Measurements from ENCODE around the gene SASH3. TPM values are rescaled to one million over a fixed set of nuclear protein-coding genes. Genes with fewer than 3 reads are reported as not detected.

Gene SASH3
- not detected in 2 replicates for total RNA-seq

GRCh38 chrX:129779747-129780146, at the start of gene SASH3:
TSS of gene SASH3 (plus strand) at chrX:129779949. CDS start at chrX:129780098, 149 bp downstream.

GRCh38 chrX:129738466-129739308, 41.1 kb upstream of the SASH3 start, which contains the start of gene XPNPEP2:
TSS of gene XPNPEP2 (plus strand) at chrX:129738979. CDS start at chrX:129739214, 235 bp downstream.

DNA sequence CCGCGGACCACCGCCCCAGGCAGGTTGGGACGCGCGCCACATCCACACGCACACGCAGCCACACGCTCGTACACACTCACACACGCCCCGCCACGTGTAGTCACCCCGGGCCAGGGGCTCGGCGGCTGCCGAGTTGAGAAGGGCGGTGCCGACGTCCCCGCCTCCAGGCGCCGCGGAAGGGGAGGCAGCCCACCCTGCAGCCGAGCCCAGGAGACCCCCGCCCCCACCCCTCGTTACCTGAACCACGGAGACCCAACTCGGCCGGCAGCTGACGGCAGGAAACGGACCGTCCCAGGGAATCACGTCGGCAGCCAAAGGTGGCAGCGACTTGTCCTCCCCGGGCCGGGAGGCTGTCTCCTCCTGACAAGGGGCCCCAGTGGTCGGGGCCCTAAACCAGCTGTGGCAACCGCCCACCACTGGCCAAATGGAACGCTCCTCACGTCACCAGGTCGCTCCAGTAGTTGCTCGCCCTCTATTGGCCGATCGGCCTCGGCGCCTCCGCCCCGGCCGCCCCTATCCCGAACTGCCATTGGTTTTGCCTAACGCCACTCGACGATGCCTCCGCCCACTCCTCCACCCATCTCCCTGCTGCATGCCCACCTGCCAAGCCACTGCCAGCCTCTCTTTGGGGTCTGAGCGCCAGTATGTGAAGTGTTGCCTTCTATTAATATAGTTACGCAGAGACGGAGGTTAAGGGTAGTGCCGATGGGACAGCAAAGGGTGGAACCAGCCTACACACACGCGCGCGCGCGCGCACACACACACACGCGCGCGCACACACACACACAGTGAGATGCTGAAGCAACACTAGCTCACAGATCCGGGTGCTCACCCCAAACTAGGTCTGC, 63.9 kb downstream of the SASH3 start, which contains the start of gene ZDHHC9:
ZDHHC9 (minus strand) TSS at position 428 of the 848 bp plus-strand sequence. CDS start 1,941 bp downstream, outside the sequence.

Other genes with a start within 250 kb of the SASH3 start
- gene OCRL, start 239.7 kb upstream of the SASH3 start, total RNA-seq = 12.8 and 13.5 TPM in 2 replicates
- gene APLN, start 125.0 kb upstream of the SASH3 start, total RNA-seq = 29.8 and 35.0 TPM in 2 replicates
- gene XPNPEP2, start 41.0 kb upstream of the SASH3 start, total RNA-seq = 81.5 and 86.4 TPM in 2 replicates
- 46.4 and 52.7 TPM in 2 replicates for gene ZDHHC9, start 63.9 kb downstream of the SASH3 start, total RNA-seq
- gene UTP14A, start 126.2 kb downstream of the SASH3 start, total RNA-seq = 17.9 and 20.6 TPM in 2 replicates
- 6.3 and 8.4 TPM in 2 replicates for gene BCORL1, start 202.7 kb downstream of the SASH3 start, total RNA-seq